DMS79 treated with DMSO at 0.1 percent for 48 hours (cell line): ENCODE results near the gene NCK1.
"Not testable (repeated sequence)": the region's sequence is repeated elsewhere in the genome, so short reads cannot be mapped to it uniquely, and the experiment has no call there.

Experiments used
- DNase-seq: peaks from one replicate; lab custom pipeline; 2025; lab: John Stamatoyannopoulos, UW

NCK1 gene

GRCh38 chr3:136947477-136947876 is 85.5 kb downstream of the NCK1 start:
- no peak for DNase-seq

DNA sequence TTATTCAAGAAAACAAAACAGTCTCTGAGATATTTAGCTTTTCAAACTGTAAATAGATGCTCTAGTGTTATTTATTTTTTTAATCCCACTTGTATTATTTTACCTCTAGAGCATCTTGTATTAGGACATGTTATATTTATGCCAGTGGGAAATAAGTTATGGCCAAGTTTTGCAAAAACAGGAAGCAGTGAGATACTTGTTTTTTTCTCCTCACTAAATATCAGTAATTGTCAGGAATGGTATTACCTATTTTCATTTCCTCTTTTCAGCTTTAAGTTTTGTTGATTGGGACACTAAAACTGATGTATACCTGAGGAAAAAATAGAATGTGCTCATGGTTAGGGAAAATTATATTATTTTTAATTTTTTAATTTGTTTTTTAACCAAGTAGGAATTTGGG is 87.1 kb downstream of the NCK1 start:
- no peak for DNase-seq

- DNase-seq: no peak
Measured at GRCh38 chr3:136949708-136950107, 87.7 kb downstream of the NCK1 start.

DNA sequence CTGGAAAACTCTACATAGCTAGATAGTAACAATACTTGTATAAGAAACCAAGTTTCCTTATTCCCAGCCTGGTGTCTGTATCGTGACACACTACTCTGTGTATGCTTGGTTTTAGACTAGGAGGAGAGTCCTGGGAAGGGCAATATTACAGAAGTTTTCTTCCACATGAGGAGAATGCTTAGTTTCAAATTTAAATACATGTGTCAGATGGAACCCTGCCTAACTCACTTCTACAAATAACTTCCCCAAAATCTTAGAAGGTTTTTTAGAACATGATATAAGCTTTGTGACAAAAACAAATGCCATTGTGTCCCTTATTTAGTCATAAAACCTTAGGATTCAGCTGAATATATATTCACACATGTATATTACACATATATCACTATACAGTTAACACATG is 88.6 kb downstream of the NCK1 start:
- DNase-seq: no peak

GRCh38 chr3:136952292-136952691 is 90.3 kb downstream of the NCK1 start:
- no peak for DNase-seq

- DNase-seq: no peak
Measured at GRCh38 chr3:136954251-136954650, 92.2 kb downstream of the NCK1 start.

GRCh38 chr3:136954980-136955780 is 93.2 kb downstream of the NCK1 start:
- no peak for DNase-seq

- no peak for DNase-seq
Measured at GRCh38 chr3:136955813-136956212, 93.8 kb downstream of the NCK1 start.

GRCh38 chr3:136956971-136957370 is 95.0 kb downstream of the NCK1 start:
- no peak for DNase-seq

DNA sequence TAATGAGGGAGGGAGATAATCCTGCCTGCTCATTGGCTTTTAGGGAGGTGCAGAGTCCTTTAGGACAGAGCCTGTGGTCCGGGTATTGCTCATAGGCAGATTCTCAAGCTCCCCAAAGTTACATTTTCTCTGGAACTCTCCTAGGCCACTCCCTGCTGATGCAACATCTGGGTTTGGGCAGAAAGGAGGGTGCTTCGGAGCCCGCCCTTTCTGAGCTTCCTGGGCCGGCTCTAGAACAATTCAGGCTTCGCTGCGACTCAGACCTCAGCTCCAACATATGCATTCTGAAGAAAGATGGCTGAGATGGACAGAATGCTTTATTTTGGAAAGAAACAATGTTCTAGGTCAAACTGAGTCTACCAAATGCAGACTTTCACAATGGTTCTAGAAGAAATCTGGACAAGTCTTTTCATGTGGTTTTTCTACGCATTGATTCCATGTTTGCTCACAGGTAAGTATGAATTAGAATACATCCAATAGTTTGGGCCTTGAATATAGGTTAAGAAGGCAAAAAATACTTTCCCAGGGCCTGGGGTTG is 95.8 kb downstream of the NCK1 start, which contains the start of gene IL20RB:
Gene IL20RB (plus strand): TSS at position 233 of the 538 bp plus-strand sequence. CDS start 131 bp downstream, at position 364.
- no peak for DNase-seq

GRCh38 chr3:136958939-136959338 is 96.9 kb downstream of the NCK1 start:
- no peak for DNase-seq

GRCh38 chr3:136959599-136959998 is 97.6 kb downstream of the NCK1 start:
- DNase-seq: no peak

DNA sequence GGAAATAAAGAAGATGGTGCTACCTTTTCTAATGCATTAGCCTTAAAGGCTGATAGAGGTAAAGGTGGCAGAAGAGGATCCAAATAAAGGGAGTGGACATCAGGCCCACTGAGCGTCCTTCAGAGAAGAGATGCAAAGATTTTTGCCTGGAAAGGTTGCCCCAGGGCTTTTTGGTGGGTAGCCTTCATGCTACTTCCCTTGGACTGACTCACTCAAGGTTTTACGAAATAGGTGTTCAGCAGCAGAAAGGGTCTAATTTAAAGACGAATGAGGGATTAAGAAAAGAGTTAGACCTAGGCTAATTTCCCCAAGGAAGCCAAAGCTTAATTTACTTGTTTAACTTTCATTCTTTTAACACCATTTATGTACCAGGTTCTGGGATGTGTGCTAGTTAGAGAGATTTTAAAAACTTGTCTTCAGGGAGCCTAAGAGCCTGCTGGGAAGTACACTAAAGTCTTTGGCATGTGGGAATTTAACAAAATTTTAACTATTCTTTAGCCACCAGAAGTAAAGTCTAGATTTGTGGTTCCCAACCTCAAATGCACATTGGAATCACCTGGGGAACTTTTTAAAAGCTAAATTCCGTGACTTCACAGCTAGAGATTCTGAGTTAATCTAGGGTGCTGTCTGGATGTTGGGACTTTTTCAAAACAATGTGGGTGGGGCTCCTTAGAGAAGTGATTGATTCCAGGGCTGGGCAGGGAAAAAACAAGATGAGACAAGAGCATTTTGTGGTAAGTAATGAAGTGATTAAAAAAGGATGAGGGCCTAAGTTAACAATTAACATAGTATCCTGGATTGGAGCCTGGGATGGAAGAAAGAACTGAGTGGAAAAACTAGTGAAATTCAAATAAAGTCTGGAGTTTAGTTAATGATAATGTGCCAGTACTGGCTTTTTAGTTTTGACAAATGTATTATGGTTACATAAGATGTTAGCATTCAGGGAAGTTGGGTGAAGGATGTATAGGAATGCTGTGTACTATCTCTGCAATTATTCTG is 99.1 kb downstream of the NCK1 start:
- no peak for DNase-seq

GRCh38 chr3:136962927-136963326 is 100.9 kb downstream of the NCK1 start:
- no peak for DNase-seq

- DNase-seq: not testable (repeated sequence)
Measured at GRCh38 chr3:136969539-136969938, 107.5 kb downstream of the NCK1 start.

DNA sequence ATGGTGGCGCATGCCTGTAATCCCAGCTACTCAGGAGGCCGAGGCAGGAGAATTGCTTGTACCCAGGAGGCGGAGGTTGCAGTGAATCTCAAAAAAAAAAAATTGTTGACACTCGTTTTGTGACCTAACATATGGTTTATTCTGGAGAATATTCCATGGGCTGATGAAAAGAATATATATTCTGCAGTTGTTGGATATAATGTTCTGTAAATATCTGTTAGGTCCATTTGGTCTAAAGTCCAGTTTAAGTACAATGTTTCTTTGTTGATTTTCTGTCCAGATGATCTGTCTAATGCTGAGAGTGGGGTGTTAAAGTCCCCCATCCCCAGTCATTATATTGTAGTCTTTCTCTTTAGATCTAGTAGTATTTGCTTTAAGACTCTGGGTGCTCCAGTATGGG is 111.3 kb downstream of the NCK1 start:
- no peak for DNase-seq

GRCh38 chr3:136974670-136975069 is 112.7 kb downstream of the NCK1 start:
- DNase-seq: no peak

- DNase-seq: no peak
Measured at GRCh38 chr3:136979204-136979603, 117.2 kb downstream of the NCK1 start.

DNA sequence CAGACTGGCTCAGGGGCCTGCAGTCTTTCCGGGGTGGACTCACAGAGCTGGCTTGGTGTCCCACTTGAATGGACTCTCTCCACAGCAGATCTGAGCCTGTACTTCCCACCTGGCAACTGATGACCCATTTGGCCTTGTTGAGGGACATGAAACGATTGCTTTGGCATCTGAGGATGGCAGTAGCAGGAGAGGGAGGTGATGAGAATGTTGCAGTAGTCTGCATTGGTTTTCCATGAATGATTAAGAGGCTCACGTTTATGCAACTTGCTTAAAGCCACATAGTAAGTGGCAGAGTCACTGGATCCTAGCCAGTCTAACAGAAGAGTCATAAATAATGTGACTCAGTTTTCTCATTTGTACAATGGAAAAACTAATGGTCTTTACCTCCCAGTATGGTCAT is 117.7 kb downstream of the NCK1 start:
- no peak for DNase-seq

DNA sequence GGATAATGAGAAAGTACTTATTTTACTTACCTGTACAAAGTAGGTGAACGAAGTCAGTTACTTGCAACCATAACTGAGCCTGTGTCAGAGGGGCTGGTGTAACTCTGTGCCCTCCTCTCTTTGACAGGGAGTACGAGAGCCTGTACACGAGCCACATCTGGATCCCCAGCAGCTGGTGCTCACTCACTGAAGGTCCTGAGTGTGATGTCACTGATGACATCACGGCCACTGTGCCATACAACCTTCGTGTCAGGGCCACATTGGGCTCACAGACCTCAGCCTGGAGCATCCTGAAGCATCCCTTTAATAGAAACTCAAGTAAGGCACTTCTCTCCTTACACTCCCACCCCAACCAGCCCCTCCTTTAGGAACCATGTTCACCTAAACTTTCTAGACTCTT is 120.0 kb downstream of the NCK1 start:
- DNase-seq: no peak

GRCh38 chr3:136982520-136983138 is 120.6 kb downstream of the NCK1 start:
- DNase-seq: peak; percentile 87

DNA sequence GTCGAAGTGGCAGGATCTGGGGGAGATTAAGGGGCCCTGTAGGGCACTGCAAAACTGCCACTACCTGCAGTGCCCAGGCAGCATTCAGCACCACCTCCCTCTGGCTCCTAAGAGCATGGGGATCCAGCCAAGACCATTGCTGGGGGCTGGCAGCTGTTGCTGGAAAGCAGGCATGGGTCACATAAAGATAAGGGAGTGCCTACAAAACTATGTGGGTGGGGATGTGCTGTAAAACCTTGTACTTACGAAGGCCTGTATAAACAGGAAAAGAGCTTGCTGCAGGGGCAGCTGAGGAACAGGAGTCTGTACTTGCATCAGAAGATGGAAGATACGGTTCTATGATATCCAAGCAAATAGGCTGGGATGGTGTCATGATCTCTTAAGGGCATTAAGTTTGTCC is 122.8 kb downstream of the NCK1 start:
- no peak for DNase-seq
